IMR-90 (cell line): ENCODE measurements around the gene NOC2L. TPM values are rescaled to one million over a fixed set of nuclear protein-coding genes. Genes with fewer than 3 reads are reported as not detected.

Experiments used
- ATAC-seq: fragments of 200-7000 bp; cut with Tn5 transposase; 2 replicates; pipeline ENCODE4 v1.9.1; 2020; ENCODE audit warnings: low read depth, mild to moderate bottlenecking, moderate library complexity
- BruUV-seq: library from RNA; stranded (reverse); fragments of 400-500 nt; replicated peaks from 2 replicates; lab custom pipeline; 2021; lab: Mats Ljungman, UMichigan
- CTCF ChIA-PET: fragments of 300-600 bp; formaldehyde crosslinking; extraction: SDS; loops from one replicate; lab custom pipeline; 2021; ENCODE audit warnings: antibody characterized with exemption; lab: Yijun Ruan, JAX
- POLR2A ChIA-PET: fragments of 300-600 bp; sonication (Branson Sonifier 250); formaldehyde crosslinking; loops from one replicate; lab custom pipeline; 2022; ENCODE audit warnings: antibody characterized with exemption; ENCODE audit not compliant: unreplicated experiment; lab: Charles Lee
- DNase-seq: peaks from one replicate; pipeline ENCODE4 v3.0.0; 2013
- H2AFZ ChIP-seq: replicated peaks from 2 replicates; pipeline ENCODE3; 2013; ENCODE audit warnings: low read length, mild to moderate bottlenecking; ENCODE audit not compliant: poor library complexity
- H2AK5ac ChIP-seq: 2 replicates; pipeline ENCODE4 v1.6.1; 2013; ENCODE audit warnings: low read depth, low read length, inconsistent platforms
- H2AK9ac ChIP-seq: replicated peaks from 2 replicates; pipeline ENCODE3; 2013; ENCODE audit warnings: mild to moderate bottlenecking, low read depth, low read length, moderate library complexity; ENCODE audit not compliant: poor library complexity
- H2BK120ac ChIP-seq: 2 replicates; pipeline ENCODE4 v1.6.1; 2013; ENCODE audit warnings: low read depth, low read length, inconsistent platforms
- H2BK15ac ChIP-seq: 3 replicates; pipeline ENCODE4 v1.6.1; 2013; ENCODE audit warnings: low read depth, low read length, inconsistent platforms
- H2BK20ac ChIP-seq: 2 replicates; pipeline ENCODE4 v1.6.1; 2013; ENCODE audit warnings: low read depth, mild to moderate bottlenecking, inconsistent platforms, low read length, moderate library complexity
- H2BK5ac ChIP-seq: 2 replicates; pipeline ENCODE4 v1.6.1; 2013; ENCODE audit warnings: mild to moderate bottlenecking, low read depth, low read length, inconsistent platforms; ENCODE audit not compliant: poor library complexity, severe bottlenecking
- H3K14ac ChIP-seq: replicated peaks from 2 replicates; pipeline ENCODE4 v1.6.1; 2013; ENCODE audit warnings: low read depth, low read length, inconsistent platforms
- H3K18ac ChIP-seq: 2 replicates; pipeline ENCODE4 v1.6.1; 2013; ENCODE audit warnings: low read depth, low read length, control low read depth
- H3K23ac ChIP-seq: 2 replicates; pipeline ENCODE4 v1.6.1; 2013; ENCODE audit warnings: low read depth, low read length, inconsistent platforms
- H3K27ac ChIP-seq: 2 replicates; pipeline ENCODE4 v1.5.1; 2013; ENCODE audit warnings: mild to moderate bottlenecking, control low read depth, low read length; ENCODE audit not compliant: insufficient read depth
- H3K27me3 ChIP-seq: 2 replicates; pipeline ENCODE4 v1.6.1; 2013; ENCODE audit warnings: low read length; ENCODE audit not compliant: control insufficient read depth, insufficient read depth
- H3K36me3 ChIP-seq: 2 replicates; pipeline ENCODE4 v1.6.1; 2013; ENCODE audit warnings: low read length, mixed read lengths; ENCODE audit not compliant: control insufficient read depth, insufficient read depth
- H3K4ac ChIP-seq: 2 replicates; pipeline ENCODE4 v1.6.1; 2013; ENCODE audit warnings: low read depth, low read length, inconsistent platforms
- H3K4me1 ChIP-seq: 2 replicates; pipeline ENCODE4 v1.6.1; 2013; ENCODE audit warnings: low read length, mixed read lengths; ENCODE audit not compliant: control insufficient read depth, insufficient read depth
- H3K4me2 ChIP-seq: 2 replicates; pipeline ENCODE4 v1.6.1; 2013; ENCODE audit warnings: low read depth, mild to moderate bottlenecking, control low read depth, low read length, moderate library complexity
- H3K4me3 ChIP-seq: 2 replicates; pipeline ENCODE4 v1.5.1; 2013; ENCODE audit warnings: low read depth, mild to moderate bottlenecking, control low read depth, low read length, moderate library complexity; ENCODE audit not compliant: insufficient read depth
- H3K56ac ChIP-seq: 2 replicates; pipeline ENCODE4 v1.6.1; 2013; ENCODE audit warnings: low read length, inconsistent platforms; ENCODE audit not compliant: insufficient read depth; ENCODE audit errors: extremely low read depth
- H3K79me1 ChIP-seq, 2 experiments: 2 replicates each; pipeline ENCODE4 v1.6.1; 2013; ENCODE audit warnings: low read length in 2 of 2, inconsistent platforms in 1 of 2, low read depth in 1 of 2
- H3K9ac ChIP-seq: 2 replicates; pipeline ENCODE4 v1.6.1; 2013; ENCODE audit warnings: low read depth, low read length, control low read depth
- H3K9me1 ChIP-seq: 2 replicates; pipeline ENCODE4 v1.6.1; 2013; ENCODE audit warnings: low read length, inconsistent platforms; ENCODE audit not compliant: insufficient read depth
- H3K9me3 ChIP-seq: 2 replicates; pipeline ENCODE4 v1.6.1; 2013; ENCODE audit warnings: low read length; ENCODE audit not compliant: control insufficient read depth, insufficient read depth
- H4K20me1 ChIP-seq: 2 replicates; pipeline ENCODE4 v1.6.1; 2013; ENCODE audit warnings: low read length, inconsistent platforms; ENCODE audit not compliant: insufficient read depth
- H4K5ac ChIP-seq: 2 replicates; pipeline ENCODE4 v1.6.1; 2013; ENCODE audit warnings: mild to moderate bottlenecking, low read depth, low read length, control low read depth
- H4K8ac ChIP-seq, 2 experiments: 2 replicates each; pipeline ENCODE4 v1.6.1; 2013; ENCODE audit warnings: low read depth in 2 of 2, low read length in 2 of 2, control low read depth in 1 of 2, inconsistent platforms in 1 of 2
- H4K91ac ChIP-seq: 2 replicates; pipeline ENCODE4 v1.6.1; 2013; ENCODE audit warnings: low read depth, low read length, inconsistent platforms; ENCODE audit not compliant: insufficient read depth
- CEBPB ChIP-seq: IDR thresholded peaks from 2 replicates; pipeline ENCODE4 v1.6.1; 2012; ENCODE audit warnings: low read depth, low read length, improper control_type of control experiment
- CHD1 ChIP-seq: IDR thresholded peaks from 2 replicates; pipeline ENCODE4 v1.6.1; 2012; ENCODE audit warnings: low read depth, low read length, improper control_type of control experiment
- FOS ChIP-seq: fragments of 150-350 bp; IDR thresholded peaks from 2 replicates; pipeline ENCODE4 v1.6.1; 2016; ENCODE audit warnings: low read depth, low read length
- MAFK ChIP-seq: IDR thresholded peaks from 2 replicates; pipeline ENCODE4 v1.6.1; 2012; ENCODE audit warnings: low read depth, low read length, improper control_type of control experiment
- MAZ ChIP-seq: IDR thresholded peaks from 2 replicates; pipeline ENCODE4 v1.6.1; 2012; ENCODE audit warnings: low read depth, mild to moderate bottlenecking, low read length, improper control_type of control experiment, moderate library complexity, borderline replicate concordance
- MXI1 ChIP-seq: IDR thresholded peaks from 2 replicates; pipeline ENCODE4 v1.6.1; 2012; ENCODE audit warnings: low read depth, mild to moderate bottlenecking, low read length, moderate library complexity, borderline replicate concordance
- RAD21 ChIP-seq: IDR thresholded peaks from 2 replicates; pipeline ENCODE4 v1.6.1; 2012; ENCODE audit warnings: low read length, improper control_type of control experiment
- SMC3 ChIP-seq: fragments of 150-350 bp; IDR thresholded peaks from 2 replicates; pipeline ENCODE4 v1.6.1; 2016; ENCODE audit warnings: low read depth, mild to moderate bottlenecking, antibody characterized with exemption, low read length, moderate library complexity
- WGBS, 2 experiments: methylation state at CpG; one replicate each; pipeline versions ENCODE4 v1.1.5 to v1.1.7; 2013; ENCODE audit warnings: missing lambda C conversion rate in 2 of 2; ENCODE audit not compliant: insufficient read length in 1 of 2; ENCODE audit errors: extremely low coverage in 2 of 2; 5-methylcytosine and 5-hydroxymethylcytosine counted together
- dilution Hi-C: fragments of 300-500 bp; cut with HindIII; formaldehyde crosslinking; loops from one replicate; pipeline ENCODE4 v1.14.3; 2018; ENCODE audit warnings: low sequenced_read_pairs; ENCODE audit not compliant: unreplicated experiment
- in situ Hi-C: fragments of 300-500 bp; cut with MboI; formaldehyde crosslinking; loops from 3 replicates; pipeline ENCODE4 v1.14.3; 2019; ENCODE audit warnings: low sequenced_read_pairs, inconsistent platforms, mixed read lengths
- intact Hi-C: fragments of 100-400 bp; cut with micrococcal nuclease; formaldehyde crosslinking; loops from 2 replicates; pipeline ENCODE4 v1.10.0; 2022
- polyA plus RNA-seq, 3 experiments: library from polyadenylated mRNA; depleted of rRNA; stranded (reverse); fragments of >200 nt; gene quantifications; 2 replicates each; pipeline ENCODE4 v1.2.3, GENCODE V29; 2012; ENCODE audit warnings: low replicate concordance in 1 of 3
- total RNA-seq: library from RNA; depleted of rRNA; stranded (reverse); fragments of >200 nt; gene quantifications from 2 replicates; pipeline ENCODE4 v1.2.3, GENCODE V29; 2012
- TF ChIP-seq, protein P1 (sequence below): fragments of 150-350 bp; IDR thresholded peaks from 2 replicates; pipeline ENCODE4 v1.6.1; 2016; ENCODE audit warnings: low read depth, mild to moderate bottlenecking, low read length, moderate library complexity, borderline replicate concordance
- TF ChIP-seq, protein P2 (sequence below): fragments of 150-350 bp; IDR thresholded peaks from 2 replicates; pipeline ENCODE4 v1.6.1; 2017; ENCODE audit warnings: mild to moderate bottlenecking, antibody characterized with exemption, low read length, low read depth

The NOC2L gene
- total and polyA plus RNA-seq, 2 of the 4 experiments (the other 2 are of a cell fraction), result 74.2 to 106 TPM

- H3K9me1 ChIP-seq, result peaks cover 6% of the 10 kb centered on the region; the same call in 1 of the 2 replicates
- dilution Hi-C loops, result no loop called here
- intact Hi-C loops, result no loop called here
- H3K14ac ChIP-seq, result no peak overlapping the region
- H3K18ac ChIP-seq, result no peak overlapping the region
- H3K4me2 ChIP-seq, result no peak overlapping the region
- no peak overlapping the region for H3K4ac ChIP-seq
- in situ Hi-C loops, result no loop called here
- 0 out of 2 replicates have a peak, but pooled peaks cover 2% of the 10 kb centered on the region for H3K4me1 ChIP-seq
- no peak overlapping the region for H2AFZ ChIP-seq
- no peaks in the 10 kb centered on the region for H3K36me3 ChIP-seq
- H3K4me3 ChIP-seq, result no peak overlapping the region
- no peak overlapping the region for H2BK120ac ChIP-seq
- no peak overlapping the region for H3K23ac ChIP-seq
- no peaks in the 10 kb centered on the region; the same call in 1 of the 2 replicates for H4K20me1 ChIP-seq
- H2AK5ac ChIP-seq, result no peak overlapping the region
- no TSS peak for BruUV-seq
- H2BK20ac ChIP-seq, result no peak overlapping the region
- H2AK9ac ChIP-seq, result no peak overlapping the region
- no peak overlapping the region for H2BK5ac ChIP-seq
- H4K91ac ChIP-seq, result no peak overlapping the region
- H3K56ac ChIP-seq, result no peak overlapping the region
- H3K27ac ChIP-seq, result no peak overlapping the region
- TF ChIP-seq, protein P1, sequence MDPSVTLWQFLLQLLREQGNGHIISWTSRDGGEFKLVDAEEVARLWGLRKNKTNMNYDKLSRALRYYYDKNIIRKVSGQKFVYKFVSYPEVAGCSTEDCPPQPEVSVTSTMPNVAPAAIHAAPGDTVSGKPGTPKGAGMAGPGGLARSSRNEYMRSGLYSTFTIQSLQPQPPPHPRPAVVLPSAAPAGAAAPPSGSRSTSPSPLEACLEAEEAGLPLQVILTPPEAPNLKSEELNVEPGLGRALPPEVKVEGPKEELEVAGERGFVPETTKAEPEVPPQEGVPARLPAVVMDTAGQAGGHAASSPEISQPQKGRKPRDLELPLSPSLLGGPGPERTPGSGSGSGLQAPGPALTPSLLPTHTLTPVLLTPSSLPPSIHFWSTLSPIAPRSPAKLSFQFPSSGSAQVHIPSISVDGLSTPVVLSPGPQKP, result no peak
- TF ChIP-seq MAZ (no peak), MXI1 (no peak), CHD1 (no peak), RAD21 (no peak), FOS (no peak), SMC3 (no peak), CEBPB (no peak), MAFK (no peak)
- TF ChIP-seq, protein P2, sequence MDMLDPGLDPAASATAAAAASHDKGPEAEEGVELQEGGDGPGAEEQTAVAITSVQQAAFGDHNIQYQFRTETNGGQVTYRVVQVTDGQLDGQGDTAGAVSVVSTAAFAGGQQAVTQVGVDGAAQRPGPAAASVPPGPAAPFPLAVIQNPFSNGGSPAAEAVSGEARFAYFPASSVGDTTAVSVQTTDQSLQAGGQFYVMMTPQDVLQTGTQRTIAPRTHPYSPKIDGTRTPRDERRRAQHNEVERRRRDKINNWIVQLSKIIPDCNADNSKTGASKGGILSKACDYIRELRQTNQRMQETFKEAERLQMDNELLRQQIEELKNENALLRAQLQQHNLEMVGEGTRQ, result no peak
- no peak overlapping the region for H2BK15ac ChIP-seq
- no peak overlapping the region for H4K8ac ChIP-seq
- no peak for DNase-seq
- H3K79me1 ChIP-seq, result no peaks in the 10 kb centered on the region
- CTCF ChIA-PET, result no interaction called here
- 52% methylated on average over 6 of the region's 28 CpGs; no CpG with 5 or more reads in 1 of the 2 experiments for WGBS, 2 experiments
- H3K9me3 ChIP-seq, result no peaks in the 10 kb centered on the region
- POLR2A ChIA-PET, result no interaction called here
- ATAC-seq, result no peak
- peaks cover 5% of the 10 kb centered on the region; the same call in 1 of the 2 replicates for H3K27me3 ChIP-seq
- H4K5ac ChIP-seq, result no peak overlapping the region
- no peak overlapping the region for H3K9ac ChIP-seq
Observed at GRCh38 chr1:973459-974292, 14.6 kb upstream of the NOC2L start.
